ENCODE measurements around the gene ZFY.

DNA sequence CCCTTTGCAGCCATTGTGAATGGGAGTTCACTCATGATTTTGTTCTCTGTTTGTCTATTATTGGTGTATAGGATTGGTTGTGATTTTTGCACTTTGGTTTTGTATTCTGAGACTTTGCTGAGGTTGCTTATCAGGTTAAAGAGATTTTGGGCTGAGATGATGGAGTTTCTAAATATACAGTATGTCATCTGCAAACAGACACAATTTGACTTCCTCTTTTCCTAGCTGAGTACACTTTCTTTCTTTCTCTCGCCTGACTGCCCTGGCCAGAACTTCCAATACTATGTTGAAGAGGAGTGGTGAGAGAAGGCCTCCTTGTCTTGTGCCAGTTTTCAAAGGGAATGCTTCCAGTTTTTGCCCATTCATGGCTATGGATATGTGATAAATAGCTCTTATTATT lies 81.4 kb downstream of the ZFY start:
- no peak for TF ChIP-seq POLR2AphosphoS5 (IDR thresholded peaks at IDR 0.05)
- TF ChIP-seq, protein P1, sequence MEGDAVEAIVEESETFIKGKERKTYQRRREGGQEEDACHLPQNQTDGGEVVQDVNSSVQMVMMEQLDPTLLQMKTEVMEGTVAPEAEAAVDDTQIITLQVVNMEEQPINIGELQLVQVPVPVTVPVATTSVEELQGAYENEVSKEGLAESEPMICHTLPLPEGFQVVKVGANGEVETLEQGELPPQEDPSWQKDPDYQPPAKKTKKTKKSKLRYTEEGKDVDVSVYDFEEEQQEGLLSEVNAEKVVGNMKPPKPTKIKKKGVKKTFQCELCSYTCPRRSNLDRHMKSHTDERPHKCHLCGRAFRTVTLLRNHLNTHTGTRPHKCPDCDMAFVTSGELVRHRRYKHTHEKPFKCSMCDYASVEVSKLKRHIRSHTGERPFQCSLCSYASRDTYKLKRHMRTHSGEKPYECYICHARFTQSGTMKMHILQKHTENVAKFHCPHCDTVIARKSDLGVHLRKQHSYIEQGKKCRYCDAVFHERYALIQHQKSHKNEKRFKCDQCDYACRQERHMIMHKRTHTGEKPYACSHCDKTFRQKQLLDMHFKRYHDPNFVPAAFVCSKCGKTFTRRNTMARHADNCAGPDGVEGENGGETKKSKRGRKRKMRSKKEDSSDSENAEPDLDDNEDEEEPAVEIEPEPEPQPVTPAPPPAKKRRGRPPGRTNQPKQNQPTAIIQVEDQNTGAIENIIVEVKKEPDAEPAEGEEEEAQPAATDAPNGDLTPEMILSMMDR (IDR thresholded peaks at IDR 0.05) = no peak

Data from breast epithelium (tissue), 3 donors.